Kidney glomerular epithelial cell (primary cell): ENCODE measurements around the gene CRYGN.

Experiments used
- DNase-seq: peaks from one replicate; lab custom pipeline; 2025; lab: John Stamatoyannopoulos, UW

The CRYGN gene

GRCh38 chr7:151406886-151407583, 32.9 kb downstream of the CRYGN start:
- no peak for DNase-seq

GRCh38 chr7:151406051-151406875, 33.7 kb downstream of the CRYGN start:
- DNase-seq: no peak

GRCh38 chr7:151405588-151405987, 34.4 kb downstream of the CRYGN start:
- DNase-seq: no peak

- no peak for DNase-seq
Observed at GRCh38 chr7:151405056-151405455, 34.9 kb downstream of the CRYGN start.

- no peak for DNase-seq
Observed at GRCh38 chr7:151404216-151405011, 35.5 kb downstream of the CRYGN start.

- no peak for DNase-seq
Observed at GRCh38 chr7:151403764-151404163, 36.2 kb downstream of the CRYGN start.

- no peak for DNase-seq
Observed at GRCh38 chr7:151402029-151402835, 37.7 kb downstream of the CRYGN start.

- no peak for DNase-seq
Observed at GRCh38 chr7:151400626-151401315, 39.2 kb downstream of the CRYGN start.

- no peak for DNase-seq
Observed at GRCh38 chr7:151399906-151400305, 40.0 kb downstream of the CRYGN start.

GRCh38 chr7:151399305-151399601, 40.7 kb downstream of the CRYGN start:
- DNase-seq: no peak

GRCh38 chr7:151398446-151399304, 41.3 kb downstream of the CRYGN start:
- no peak for DNase-seq

- DNase-seq: no peak
Observed at GRCh38 chr7:151397026-151397425, 42.9 kb downstream of the CRYGN start.

- DNase-seq: no peak
Observed at GRCh38 chr7:151396328-151396970, 43.5 kb downstream of the CRYGN start.

GRCh38 chr7:151395036-151395367, 44.9 kb downstream of the CRYGN start:
- no peak for DNase-seq

- DNase-seq: no peak
Observed at GRCh38 chr7:151394076-151395035, 45.6 kb downstream of the CRYGN start.

- no peak for DNase-seq
Observed at GRCh38 chr7:151393031-151393977, 46.6 kb downstream of the CRYGN start.

- no peak for DNase-seq
Observed at GRCh38 chr7:151392426-151392825, 47.5 kb downstream of the CRYGN start.

GRCh38 chr7:151392002-151392401, 47.9 kb downstream of the CRYGN start:
- no peak for DNase-seq
